GM19043 (cell line): ENCODE results near the gene THTPA.

ENCODE experiments used
- ATAC-seq: cut with Tn5 transposase; IDR thresholded peaks from one replicate; pipeline ENCODE4 v1.9.1; 2021; ENCODE audit warnings: low read depth; ENCODE audit not compliant: unreplicated experiment

The THTPA gene

GRCh38 chr14:23550131-23550811, 5.8 kb upstream of the THTPA start:
- no peak for ATAC-seq

- no peak for ATAC-seq
Measured at GRCh38 chr14:23550812-23551265, 5.2 kb upstream of the THTPA start.

GRCh38 chr14:23551266-23552028, 4.6 kb upstream of the THTPA start, which contains the start of gene ZFHX2:
Gene ZFHX2 (minus strand): TSS chr14:23551765. CDS start chr14:23535325, 16,440 bp downstream.
- ATAC-seq = peak; percentile 39

GRCh38 chr14:23555533-23555881, 564 bp upstream of the THTPA start:
- no peak for ATAC-seq

- no peak for ATAC-seq
Measured at GRCh38 chr14:23556700-23557440, 799 bp downstream of the THTPA start.

GRCh38 chr14:23557521-23557920, 1.4 kb downstream of the THTPA start:
- ATAC-seq = no peak

- no peak for ATAC-seq
Measured at GRCh38 chr14:23557946-23558345, 1.9 kb downstream of the THTPA start.

- no peak for ATAC-seq
Measured at GRCh38 chr14:23558346-23559009, 2.4 kb downstream of the THTPA start.

GRCh38 chr14:23559010-23559925, 3.2 kb downstream of the THTPA start:
- ATAC-seq = no peak

GRCh38 chr14:23559926-23560520, 4.0 kb downstream of the THTPA start:
- no peak for ATAC-seq

GRCh38 chr14:23561259-23561658, 5.2 kb downstream of the THTPA start:
- ATAC-seq = no peak

- no peak for ATAC-seq
Measured at GRCh38 chr14:23561873-23562821, 6.1 kb downstream of the THTPA start.

- ATAC-seq = no peak
Measured at GRCh38 chr14:23562822-23563472, 6.9 kb downstream of the THTPA start.

- ATAC-seq = no peak
Measured at GRCh38 chr14:23563473-23564180, 7.6 kb downstream of the THTPA start.

- no peak for ATAC-seq
Measured at GRCh38 chr14:23564181-23564812, 8.2 kb downstream of the THTPA start.

GRCh38 chr14:23564876-23565275, 8.8 kb downstream of the THTPA start:
- no peak for ATAC-seq

GRCh38 chr14:23565626-23566025, 9.6 kb downstream of the THTPA start:
- ATAC-seq = no peak
